ENCODE data around the gene TSPAN13.

Gene TSPAN13

DNA sequence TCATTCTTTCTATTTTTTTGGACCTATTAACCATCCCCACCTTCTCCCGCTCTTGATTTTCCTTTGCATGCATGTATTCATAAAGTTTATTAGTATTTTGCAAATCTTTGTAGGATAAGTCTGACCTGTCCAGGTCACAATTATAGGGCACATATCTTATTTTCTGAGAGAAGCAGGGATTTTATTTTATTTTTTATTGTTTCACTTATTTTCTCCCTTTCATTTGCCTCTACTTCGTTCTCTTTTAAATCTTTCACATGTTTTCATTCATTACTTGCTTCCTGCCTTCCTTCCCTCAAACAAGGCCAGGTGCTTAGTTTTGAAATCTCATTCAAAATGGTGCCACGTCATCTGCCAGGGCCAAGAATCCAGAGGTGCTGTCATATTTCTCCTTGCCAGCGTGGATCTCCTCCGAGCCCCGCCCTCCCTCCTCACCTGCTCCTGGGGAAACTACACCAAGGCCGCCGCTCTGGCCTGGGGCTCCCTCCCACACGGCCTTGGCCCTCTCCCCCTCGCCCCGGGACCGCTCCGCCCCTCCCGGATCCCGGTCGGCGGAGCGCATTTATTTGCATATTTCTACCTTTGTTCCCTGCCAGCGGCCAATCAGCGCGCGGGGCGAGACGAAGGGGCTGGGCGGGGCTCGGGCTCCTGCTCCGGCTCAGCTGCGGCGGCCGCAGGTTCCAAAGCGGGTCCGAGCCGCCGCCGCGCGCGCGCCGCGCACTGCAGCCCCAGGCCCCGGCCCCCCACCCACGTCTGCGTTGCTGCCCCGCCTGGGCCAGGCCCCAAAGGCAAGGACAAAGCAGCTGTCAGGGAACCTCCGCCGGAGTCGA, at the start of gene TSPAN13:
TSS of gene TSPAN13 (plus strand) at position 654 of the 830 bp plus-strand sequence. CDS start 213 bp downstream, outside the sequence.
- peak in 1 of 2 donors; percentile 29 for DNase-seq (ENCODE audit: low read depth in 1 of 2, low spot score in 1 of 2)

DNA sequence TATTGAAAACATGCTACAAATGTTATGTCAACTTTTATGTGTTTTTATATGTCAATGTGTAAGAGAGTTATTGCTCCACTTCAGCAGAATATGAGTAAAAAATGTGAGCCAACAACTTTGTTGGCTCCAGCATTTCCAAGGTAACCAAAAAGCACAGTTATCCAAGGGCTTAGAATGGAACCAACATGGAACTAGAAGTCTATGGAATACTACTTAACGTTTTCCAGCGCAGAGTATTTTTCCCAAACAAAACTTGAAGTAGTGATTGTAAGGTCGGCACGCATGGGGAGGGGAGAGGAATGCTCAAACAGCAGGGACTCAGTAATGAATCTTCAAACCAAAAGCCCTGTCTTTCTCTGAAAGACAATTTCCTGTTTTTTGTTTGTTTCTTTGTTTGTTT, 45.0 kb upstream of the TSPAN13 start:
- DNase-seq (ENCODE audit: low read depth in 1 of 2, low spot score in 1 of 2) = no peak

DNA sequence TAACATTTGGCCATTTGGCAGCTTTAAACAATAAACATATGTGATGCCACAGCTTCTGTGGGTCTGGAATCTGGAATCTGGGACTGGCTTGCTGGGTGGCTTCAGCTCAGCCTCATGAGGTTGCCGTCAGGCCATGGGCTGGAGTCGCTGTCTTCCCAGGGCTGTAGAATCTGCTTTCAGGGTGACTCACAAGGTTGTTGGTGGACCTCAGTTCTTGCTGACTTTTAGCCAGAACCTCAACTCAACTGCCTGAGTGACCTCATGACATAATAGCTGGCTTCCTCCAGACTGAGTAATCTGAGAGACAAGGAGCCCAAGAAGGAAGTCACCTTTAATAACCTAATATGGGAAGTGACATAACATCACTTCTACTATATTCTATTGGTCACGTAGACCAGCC, 44.6 kb upstream of the TSPAN13 start:
- DNase-seq (ENCODE audit: low read depth in 1 of 2, low spot score in 1 of 2) = no peak

DNA sequence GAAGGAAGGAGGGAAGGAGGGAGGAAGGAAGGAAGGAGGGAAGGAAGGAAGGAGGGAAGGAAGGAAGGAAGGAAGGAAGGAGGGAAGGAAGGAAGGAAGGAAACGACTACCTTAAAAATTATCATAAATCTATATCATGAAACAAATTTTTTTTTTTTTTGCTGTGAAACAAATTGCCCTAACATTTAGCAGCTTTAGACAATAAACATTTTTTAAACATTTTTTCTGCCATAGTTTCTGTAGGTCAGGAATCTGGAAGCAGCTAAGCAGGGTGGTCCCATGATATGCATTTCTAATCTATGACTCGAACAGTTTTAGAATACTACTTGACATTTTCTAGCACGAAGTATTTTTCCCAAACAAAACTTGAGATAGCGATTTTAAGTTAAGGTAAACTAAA, 42.9 kb upstream of the TSPAN13 start:
- no peak for DNase-seq (ENCODE audit: low read depth in 1 of 2, low spot score in 1 of 2)

DNA sequence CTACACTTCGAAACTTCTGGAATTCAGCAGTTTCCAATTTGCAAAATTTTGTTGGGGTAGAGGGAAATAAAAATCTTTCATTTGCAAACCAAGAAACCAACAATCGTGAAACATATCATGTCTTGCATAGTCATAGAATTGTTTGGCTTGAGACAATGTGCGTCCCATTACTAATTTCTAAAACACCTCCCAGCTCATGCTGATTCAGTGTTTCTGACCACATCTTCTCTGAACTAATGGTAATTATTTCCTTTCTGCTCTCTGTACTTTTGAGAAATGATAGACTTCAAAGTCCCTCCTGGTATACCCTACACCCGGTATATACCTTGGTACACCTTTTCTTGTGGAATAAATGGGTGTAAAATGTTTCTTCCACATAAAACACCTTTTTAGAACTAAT, 41.8 kb upstream of the TSPAN13 start:
- DNase-seq (ENCODE audit: low read depth in 1 of 2, low spot score in 1 of 2) = no peak

DNA sequence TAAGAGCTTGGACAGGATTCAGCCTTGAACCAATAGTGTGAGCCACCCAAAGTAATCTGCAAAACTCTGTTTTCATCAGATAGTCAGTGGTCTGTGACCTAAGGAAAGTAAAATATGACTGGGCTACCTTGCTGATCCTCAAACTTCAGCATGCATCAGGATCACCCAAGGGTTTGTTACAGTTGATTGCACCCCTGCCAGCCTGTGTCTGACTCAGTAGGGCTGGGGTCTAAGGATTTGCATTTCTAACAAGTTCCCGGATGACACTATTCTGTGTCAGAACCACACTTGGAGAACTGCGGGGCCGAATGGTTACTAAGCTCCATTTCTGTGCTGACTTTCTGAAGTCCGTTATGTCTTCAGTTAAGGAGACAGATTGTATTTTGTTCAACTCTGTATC, 40.6 kb upstream of the TSPAN13 start:
- DNase-seq (ENCODE audit: low read depth in 1 of 2, low spot score in 1 of 2) = no peak

DNA sequence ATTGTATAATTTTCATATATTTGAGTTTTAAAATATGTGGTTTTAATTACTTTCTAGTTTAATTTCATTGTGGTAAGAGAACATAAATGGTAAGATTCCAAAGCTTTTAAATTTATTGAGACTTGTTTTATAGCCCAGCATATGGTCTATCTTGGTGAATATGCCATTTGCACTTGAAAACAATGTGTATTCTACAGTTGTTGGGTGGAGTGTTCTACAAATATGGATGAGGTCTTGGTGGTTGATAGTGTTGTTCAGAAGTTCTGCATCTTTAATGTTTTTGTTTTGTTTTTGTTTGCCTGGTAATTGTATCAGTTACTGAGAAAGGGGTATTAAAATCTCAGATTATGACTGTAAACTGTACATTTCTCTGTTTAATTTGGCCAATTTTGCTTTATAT, 37.6 kb upstream of the TSPAN13 start:
- no peak for DNase-seq (ENCODE audit: low read depth in 1 of 2, low spot score in 1 of 2)

DNA sequence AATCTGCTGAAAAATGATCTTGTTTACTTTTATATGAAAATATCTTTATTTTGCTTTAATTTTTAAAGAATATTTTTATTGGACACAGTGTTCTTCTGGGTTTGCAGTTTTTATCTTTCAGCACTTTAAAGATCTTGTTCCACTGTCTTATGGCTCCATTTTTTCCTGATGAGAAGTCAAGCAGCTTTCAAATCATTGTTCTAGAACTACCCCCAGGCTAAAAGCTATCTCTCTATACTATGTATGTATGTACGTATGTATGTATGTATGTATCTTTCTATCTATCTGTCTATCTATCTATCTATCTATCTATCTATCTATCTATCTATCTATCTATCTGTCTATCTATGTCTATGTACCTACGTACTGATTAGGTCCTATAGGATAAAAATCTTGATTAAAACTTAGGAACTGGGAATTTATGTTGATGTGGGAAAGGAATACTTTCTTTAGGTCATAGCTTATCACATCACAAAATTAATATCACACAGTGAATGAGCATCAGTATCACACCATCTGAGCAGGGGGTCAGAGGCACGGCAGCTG, 35.4 kb upstream of the TSPAN13 start:
- no peak for DNase-seq (ENCODE audit: low read depth in 1 of 2, low spot score in 1 of 2)

DNA sequence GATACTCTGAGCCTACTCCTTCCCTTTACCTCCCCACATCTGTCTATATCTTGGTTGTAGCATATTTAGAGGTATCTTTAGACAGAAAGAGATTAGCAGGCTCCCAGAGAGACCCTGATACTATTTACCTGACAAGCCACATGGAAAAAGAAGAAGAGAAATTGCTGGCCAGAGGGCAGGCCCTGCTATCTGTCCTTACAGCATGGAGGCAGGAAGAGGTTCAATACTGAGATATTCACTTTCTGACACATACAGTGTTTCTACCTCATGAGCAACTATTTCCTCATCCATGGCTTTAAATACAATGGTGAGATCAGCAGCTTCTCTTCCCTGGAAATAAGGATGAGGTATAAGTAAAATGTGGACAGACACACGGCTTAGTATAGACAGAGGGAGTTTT, 33.9 kb upstream of the TSPAN13 start:
- DNase-seq (ENCODE audit: low read depth in 1 of 2, low spot score in 1 of 2) = no peak

DNA sequence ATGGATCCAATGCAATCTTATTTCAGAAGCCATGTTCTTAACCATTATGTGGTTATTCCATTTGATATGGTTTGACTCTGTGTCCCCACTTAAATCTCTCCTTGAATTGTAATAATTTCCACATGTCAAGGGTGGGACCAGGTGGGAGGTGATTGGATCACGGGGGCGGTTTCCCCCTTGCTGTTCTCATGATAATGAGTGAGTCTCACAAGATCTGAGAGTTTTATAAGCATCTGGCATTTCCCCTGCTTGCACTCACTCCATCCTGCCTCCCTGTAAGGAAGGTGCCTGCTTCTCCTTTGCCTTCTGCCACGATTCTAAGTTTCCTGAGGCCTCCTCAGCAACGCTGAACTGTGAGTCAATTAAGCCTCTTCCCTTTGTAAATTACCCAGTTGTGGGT, 32.0 kb upstream of the TSPAN13 start:
- no peak for DNase-seq (ENCODE audit: low read depth in 1 of 2, low spot score in 1 of 2)

DNA sequence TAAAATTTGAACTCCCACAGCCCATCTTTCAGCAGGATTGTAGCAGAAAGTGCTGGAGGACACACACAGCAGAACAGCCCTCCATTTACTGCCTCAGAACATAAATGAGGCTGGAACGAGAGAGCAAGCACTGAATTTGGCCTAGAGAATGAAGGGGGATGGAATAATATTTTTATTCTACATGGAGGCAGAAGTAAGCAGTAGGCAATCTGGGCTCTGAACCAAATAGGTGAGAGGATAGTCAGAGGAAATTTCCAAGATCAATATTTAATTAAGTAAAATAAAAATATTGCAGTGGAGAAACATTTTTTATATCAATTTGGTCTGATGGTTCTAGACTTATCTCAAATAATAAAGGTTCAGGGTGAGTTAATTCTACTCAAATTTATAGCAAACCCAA, 29.2 kb upstream of the TSPAN13 start:
- no peak for DNase-seq (ENCODE audit: low read depth in 1 of 2, low spot score in 1 of 2)

DNA sequence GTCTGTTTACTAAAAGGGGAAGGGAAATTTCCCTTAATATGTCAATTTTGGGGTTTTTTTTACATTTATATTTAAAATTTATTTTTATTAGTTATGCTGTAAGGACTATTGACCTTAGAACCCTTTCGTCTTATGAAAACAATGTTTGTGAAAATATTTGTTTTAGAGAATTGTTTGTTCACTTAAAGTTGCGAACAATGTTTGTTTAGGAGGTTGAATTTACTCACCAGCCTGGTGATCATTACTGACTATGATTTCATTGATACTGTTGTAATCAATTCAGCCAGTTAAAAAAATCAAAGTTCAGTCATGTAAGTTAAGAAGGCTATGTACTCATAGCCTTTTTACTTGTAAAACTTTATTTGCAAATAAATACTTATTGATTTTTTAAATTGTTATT, 27.4 kb upstream of the TSPAN13 start:
- no peak for DNase-seq (ENCODE audit: low read depth in 1 of 2, low spot score in 1 of 2)

DNA sequence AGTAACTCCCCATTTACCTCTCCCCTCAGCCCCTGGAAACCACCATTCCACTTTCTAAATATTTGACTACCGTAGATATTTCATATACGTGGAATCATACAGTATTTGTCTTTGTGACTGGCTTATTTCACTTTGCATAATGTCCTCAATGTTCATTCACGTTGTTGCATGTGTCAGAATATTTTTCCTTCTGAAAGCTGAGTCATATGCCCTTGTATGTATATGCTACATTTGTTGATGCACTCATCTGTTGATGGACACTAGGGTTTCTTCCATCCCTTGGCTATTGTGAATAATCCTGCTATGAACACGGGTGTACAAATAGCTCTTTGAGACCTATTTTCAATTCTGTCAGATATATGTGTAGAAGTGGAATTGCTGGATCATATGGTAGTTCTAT, 25.8 kb upstream of the TSPAN13 start:
- DNase-seq (ENCODE audit: low read depth in 1 of 2, low spot score in 1 of 2) = no peak

DNA sequence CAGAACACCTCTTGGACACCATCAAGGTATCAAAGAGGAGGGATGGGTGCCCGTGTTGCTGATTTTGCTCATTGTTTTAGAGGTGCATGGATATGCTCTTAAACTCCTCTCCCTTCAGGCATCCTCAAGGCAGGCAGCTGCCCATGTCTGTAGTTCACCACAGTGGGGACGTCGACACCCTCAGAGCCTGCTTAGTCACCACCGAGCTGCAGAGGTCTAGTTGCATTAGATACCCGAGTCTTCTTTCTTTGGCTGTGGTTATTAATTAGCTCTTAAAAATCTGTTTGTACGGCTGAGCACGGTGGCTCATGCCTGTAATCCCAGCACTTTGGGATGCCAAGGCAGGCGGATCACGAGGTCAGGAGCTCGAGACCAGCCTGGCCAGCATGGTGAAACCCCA, 24.7 kb upstream of the TSPAN13 start:
- no peak for DNase-seq (ENCODE audit: low read depth in 1 of 2, low spot score in 1 of 2)

DNA sequence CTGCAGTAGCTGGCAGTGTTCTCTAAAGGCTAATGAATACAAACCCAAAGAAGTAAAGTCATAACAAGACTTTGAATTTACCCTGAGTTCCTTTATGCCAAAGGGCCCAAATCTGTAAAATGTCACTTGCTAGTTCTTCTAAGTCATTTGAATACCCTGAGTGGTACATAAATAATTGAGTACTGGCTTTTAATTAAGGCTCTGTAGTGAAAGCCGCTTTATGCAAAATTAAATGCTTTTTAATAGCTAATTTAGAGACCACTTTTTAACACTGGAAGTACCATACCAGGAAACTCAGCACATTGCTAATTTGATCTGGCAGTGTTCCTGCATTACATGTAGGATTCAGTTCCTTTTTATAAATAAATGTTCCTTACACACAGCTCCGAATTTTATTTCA, 24.0 kb upstream of the TSPAN13 start:
- DNase-seq (ENCODE audit: low read depth in 1 of 2, low spot score in 1 of 2) = no peak

DNA sequence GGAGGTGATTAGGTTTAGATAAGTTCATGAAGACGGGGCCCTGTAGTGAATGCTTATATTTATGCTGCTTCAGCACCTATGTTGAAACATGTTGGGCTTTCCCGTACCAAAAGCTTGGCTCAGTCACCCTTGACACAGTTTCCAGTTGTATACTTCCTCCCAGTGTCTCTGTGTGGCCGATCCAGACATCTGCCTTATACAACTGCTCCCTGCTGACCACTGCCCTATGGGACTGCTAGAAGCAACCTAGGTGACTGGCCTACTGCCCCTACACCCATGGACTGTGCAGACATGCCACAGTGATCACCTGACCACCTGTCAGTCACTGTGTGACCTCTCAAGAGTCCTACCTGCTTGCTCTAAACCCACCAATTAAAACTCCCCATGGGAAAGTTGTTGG, 22.6 kb upstream of the TSPAN13 start:
- no peak for DNase-seq (ENCODE audit: low read depth in 1 of 2, low spot score in 1 of 2)

DNA sequence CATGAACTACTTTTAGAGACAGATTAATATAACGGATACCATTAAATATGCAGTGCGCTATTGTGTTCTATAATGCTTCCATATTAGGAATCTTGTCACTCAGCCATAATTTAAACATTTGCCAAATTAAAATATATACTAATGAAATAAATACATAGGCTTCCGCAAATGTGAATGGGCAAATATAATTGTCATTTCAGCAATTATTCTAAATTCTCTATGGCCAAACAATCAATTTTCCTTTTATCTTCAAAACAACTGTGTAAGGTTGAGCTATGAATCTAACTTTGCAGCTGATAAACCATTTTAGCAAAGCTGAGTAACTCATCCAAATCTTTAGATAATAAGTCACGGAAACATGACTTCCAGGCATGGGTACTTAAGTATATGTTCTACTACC, 20.7 kb upstream of the TSPAN13 start:
- no peak for DNase-seq (ENCODE audit: low read depth in 1 of 2, low spot score in 1 of 2)

DNA sequence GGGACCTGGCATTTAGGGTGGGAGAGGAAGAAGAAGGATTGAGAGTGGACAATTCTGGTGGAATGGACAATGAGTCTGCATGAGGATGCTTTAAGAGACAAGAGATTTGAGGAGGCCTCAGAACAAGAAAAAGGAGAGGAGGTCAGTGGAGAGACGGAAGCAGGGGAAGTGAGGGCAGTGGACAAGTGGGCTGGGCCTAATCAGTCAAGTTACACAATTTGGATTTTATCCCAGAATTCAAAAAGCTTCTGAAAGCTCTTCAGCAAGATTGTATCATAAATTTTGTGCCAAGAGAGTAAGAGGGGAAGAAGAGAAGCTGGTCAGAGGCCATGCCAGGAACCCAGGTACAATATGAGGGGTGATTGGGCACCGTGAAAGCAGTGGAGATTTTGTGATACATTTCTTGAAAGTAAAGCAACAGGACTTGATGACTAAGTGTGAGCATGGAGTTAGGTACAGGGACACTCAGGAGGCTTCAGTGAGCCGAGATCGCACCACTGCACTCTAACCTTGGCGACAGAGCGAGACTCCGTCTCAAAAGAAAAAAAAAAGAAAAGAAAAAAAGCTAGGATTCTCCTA, 19.3 kb upstream of the TSPAN13 start:
- DNase-seq (ENCODE audit: low read depth in 1 of 2, low spot score in 1 of 2) = no peak

DNA sequence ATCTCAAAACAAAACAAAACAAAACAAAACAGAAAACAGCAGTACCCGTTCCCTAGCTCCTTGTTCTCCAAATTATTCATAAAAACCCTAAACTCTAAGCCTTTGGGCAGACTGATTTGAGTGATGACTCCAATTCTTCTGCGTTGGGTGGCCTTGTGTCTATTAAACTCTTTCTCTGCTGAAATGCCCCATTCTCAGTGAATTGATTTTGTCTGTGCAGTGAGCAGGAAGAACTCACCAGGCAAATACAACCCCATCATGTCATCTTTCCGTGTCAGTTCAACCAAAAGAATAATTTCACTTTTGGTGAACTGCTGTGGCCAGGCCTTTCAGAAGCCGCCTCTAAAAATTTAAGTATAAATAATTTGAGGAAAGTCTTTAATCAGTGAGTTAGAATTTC, 18.5 kb upstream of the TSPAN13 start:
- DNase-seq (ENCODE audit: low read depth in 1 of 2, low spot score in 1 of 2) = no peak

DNA sequence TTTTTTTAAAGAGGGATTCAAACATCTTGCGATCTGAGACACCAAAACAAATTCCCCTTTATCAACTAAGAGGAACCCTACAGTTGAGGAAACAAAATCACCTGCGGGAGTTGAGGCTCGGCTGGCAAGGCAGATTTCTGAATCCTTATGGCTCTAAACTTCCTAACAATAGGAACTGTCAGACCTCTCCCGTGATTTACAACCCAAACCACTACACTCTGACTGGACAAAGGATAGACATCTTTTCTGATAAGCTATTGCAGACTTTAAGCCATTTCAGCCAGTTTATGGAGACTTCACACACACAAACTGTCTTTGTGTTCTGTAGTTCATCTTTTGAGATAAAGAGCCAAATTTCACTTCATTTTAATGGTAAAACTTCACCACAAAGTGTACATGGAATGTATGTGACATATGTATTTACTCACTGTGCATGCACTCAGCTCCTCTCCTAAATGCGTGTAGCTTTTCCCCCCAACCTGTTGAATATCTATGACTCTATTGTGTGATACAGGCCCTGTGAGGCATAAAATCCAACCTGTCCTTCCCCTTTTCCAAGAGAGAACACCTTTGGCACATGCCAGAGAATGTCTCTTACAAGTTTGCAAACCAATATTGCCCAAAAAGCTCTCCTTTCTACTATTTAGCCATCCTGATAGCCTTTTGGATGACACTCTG, 15.4 kb upstream of the TSPAN13 start:
- DNase-seq (ENCODE audit: low read depth in 1 of 2, low spot score in 1 of 2) = no peak

DNA sequence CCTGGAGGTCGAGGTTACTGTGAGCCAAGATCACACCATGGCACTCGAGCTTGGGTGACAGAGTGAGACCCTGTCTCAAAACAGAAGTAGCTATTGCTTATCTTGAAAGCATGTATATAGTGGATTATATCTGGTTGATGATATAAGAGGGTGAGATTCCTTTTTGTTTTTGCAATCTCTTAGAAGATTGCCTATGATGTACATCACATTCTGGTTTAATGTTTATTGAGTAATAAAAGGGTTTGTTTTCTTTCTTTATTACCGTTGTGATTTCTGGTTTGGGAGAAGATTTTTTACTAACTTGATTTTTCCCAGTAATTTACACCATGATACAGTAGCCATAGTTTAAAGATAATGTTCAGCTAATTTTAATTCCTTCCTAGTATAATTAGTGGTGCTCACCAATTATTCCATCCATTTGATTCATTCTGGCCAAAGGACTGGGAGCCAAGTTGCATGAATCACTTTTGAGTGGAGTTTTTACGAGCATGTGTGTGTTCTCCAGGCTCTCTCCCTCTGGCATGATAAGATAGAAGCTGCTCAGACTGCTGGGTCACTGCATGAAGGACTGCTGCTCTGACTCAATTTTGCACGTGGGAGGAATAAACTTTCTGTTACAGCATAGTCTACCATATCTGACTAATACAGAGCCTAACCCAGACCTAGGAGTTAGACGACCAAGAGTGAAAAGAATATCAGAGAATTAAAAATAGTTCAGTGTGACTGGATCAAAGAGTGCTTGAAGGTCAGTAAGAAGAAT, 13.5 kb upstream of the TSPAN13 start:
- DNase-seq (ENCODE audit: low read depth in 1 of 2, low spot score in 1 of 2) = no peak

DNA sequence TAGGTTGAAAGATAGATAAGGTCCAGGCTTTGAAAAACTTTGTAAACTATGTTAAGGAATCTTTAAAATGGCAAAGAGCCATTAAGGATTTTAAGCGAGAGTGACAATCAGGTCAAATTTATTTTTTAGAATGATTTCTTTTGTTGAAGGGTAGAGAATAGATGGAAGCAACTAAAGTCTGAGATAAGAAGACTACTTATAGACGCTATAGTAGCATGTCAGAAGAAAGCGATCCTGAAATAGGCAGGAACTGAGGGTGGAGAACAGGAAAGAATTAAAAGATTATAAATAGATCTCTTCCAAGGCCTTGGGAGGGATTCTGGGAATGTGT, 13.0 kb upstream of the TSPAN13 start:
- no peak for DNase-seq (ENCODE audit: low read depth in 1 of 2, low spot score in 1 of 2)

Data from stimulated activated CD4-positive, alpha-beta T cell treated with anti-CD3 and anti-CD28 coated beads, Interleukin-15, amount 100 ng/mL, for 1 hour (primary cell).